ENCODE measurements around the gene FAM237B. TPM values are rescaled to one million over a fixed set of nuclear protein-coding genes. Genes with fewer than 3 reads are reported as not detected.
A peak's percentile ranks its signal among the peaks of the same experiment; 100 is the strongest.

The FAM237B gene
- total and polyA plus RNA-seq, 9 of the 15 experiments (the other 6 are each of a cell fraction or from before 2014, with no cell fraction given), result not detected

- peak; percentile 14; the same call in 1 of the 2 replicates for TF ChIP-seq ZNF316 (IDR thresholded peaks at IDR 0.05)
- TF ChIP-seq ZNF444 (CRISPR knock-in tag; IDR thresholded peaks at IDR 0.05), result no peak
- 0 out of 2 replicates have a peak, but pooled peaks have one; percentile 22 for TF ChIP-seq HES1 (IDR thresholded peaks at IDR 0.05; ENCODE audit: low read depth)
- peak; percentile 67 for TF ChIP-seq ZNF431 (CRISPR knock-in tag; IDR thresholded peaks at IDR 0.05)
- peak; percentile 89 for TF ChIP-seq NFRKB (IDR thresholded peaks at IDR 0.05; ENCODE audit: low read depth)
- TF ChIP-seq NCOR1 (IDR thresholded peaks at IDR 0.05), result peak; percentile 11; the same call in 1 of the 2 replicates
- no peak for TF ChIP-seq RFX1 (IDR thresholded peaks at IDR 0.05)
- TF ChIP-seq KAT2B (IDR thresholded peaks at IDR 0.05; ENCODE audit: low read depth, low read length), result no peak
- no peak for TF ChIP-seq RBM15 (IDR thresholded peaks at IDR 0.05; ENCODE audit: insufficient read depth, low read length)
- TF ChIP-seq DACH1 (IDR thresholded peaks at IDR 0.05; ENCODE audit: partially characterized antibody), result peak; percentile 77
- peak; percentile 81 for TF ChIP-seq CEBPB (tag; IDR thresholded peaks at IDR 0.05)
- peak; percentile 87; the same call in 1 of the 2 replicates for TF ChIP-seq HBP1 (CRISPR knock-in tag; IDR thresholded peaks at IDR 0.05)
- no peak for TF ChIP-seq U2AF1 (optimal IDR thresholded peaks at IDR 0.05; ENCODE audit: low read depth, low read length)
- TF ChIP-seq ZNF24 (IDR thresholded peaks at IDR 0.05), result peak; percentile 61; the same call in 1 of the 2 replicates
- TF ChIP-seq ZBTB8A (IDR thresholded peaks at IDR 0.05; ENCODE audit: partially characterized antibody), result no peak
- peak; percentile 91 for TF ChIP-seq MYC (IDR thresholded peaks at IDR 0.05; ENCODE audit: low read depth, low read length)
- TF ChIP-seq MYC (CRISPR knock-in tag; IDR thresholded peaks at IDR 0.05; ENCODE audit: borderline replicate concordance, low read depth), result no peak; the same call in none of the 2 replicates
- TF ChIP-seq SIN3A (IDR thresholded peaks at IDR 0.05; ENCODE audit: borderline replicate concordance in 2 of 2, control insufficient read depth in 1 of 2, low read depth in 2 of 2, low read length in 2 of 2), result peak; percentile 86 to 93
- TF ChIP-seq KAT8 (IDR thresholded peaks at IDR 0.05; ENCODE audit: low read depth), result peak; percentile 87; the same call in 1 of the 2 replicates
- TF ChIP-seq ZNF584 (CRISPR knock-in tag; IDR thresholded peaks at IDR 0.05; ENCODE audit: low read depth), result no peak
- peak; percentile 71 for TF ChIP-seq ETV5 (CRISPR knock-in tag; IDR thresholded peaks at IDR 0.05; ENCODE audit: low read depth)
- TF ChIP-seq POLR2AphosphoS5 (IDR thresholded peaks at IDR 0.05; ENCODE audit: control insufficient read depth, insufficient read depth, low read depth, low read length), result peak; percentile 92
- no peak; the same call in 1 of the 2 replicates for TF ChIP-seq SMARCA5 (IDR thresholded peaks at IDR 0.05)
- TF ChIP-seq RNF2 (IDR thresholded peaks at IDR 0.05), result no peak; the same call in 1 of the 2 replicates
These were observed 25.4 kb upstream of the FAM237B start, which contains the start of gene GTPBP10 (continued) for GRCh38 chr7:90346336-90347125.
